KMS-11 (cell line): ENCODE measurements around the gene RBM23.
A peak's percentile ranks its signal among the peaks of the same experiment; 100 is the strongest.
"Not testable (repeated sequence)": the region's sequence is repeated elsewhere in the genome, so short reads cannot be mapped to it uniquely, and the experiment has no call there.

Source experiments
- H2AFZ ChIP-seq: fragments of 200-600 bp; sonication (generic); 2 replicates; pipeline ENCODE4 v1.6.1; 2016; ENCODE audit warnings: antibody characterized with exemption, mixed run types, low read depth
- H3K27ac ChIP-seq: fragments of 200-600 bp; sonication (generic); 2 replicates; pipeline ENCODE4 v1.6.1; 2016; ENCODE audit warnings: mild to moderate bottlenecking, mixed run types
- H3K27me3 ChIP-seq: fragments of 200-600 bp; sonication (generic); 2 replicates; pipeline ENCODE4 v1.6.1; 2017; ENCODE audit warnings: mild to moderate bottlenecking, low read depth, mixed run types, moderate library complexity; ENCODE audit not compliant: insufficient read depth
- H3K36me3 ChIP-seq: fragments of 200-600 bp; sonication (generic); 2 replicates; pipeline ENCODE4 v1.6.1; 2017; ENCODE audit warnings: mild to moderate bottlenecking, mixed run types; ENCODE audit not compliant: insufficient read depth
- H3K4me1 ChIP-seq: fragments of 200-600 bp; sonication (generic); 2 replicates; pipeline ENCODE4 v1.6.1; 2016; ENCODE audit warnings: mild to moderate bottlenecking, low read depth, mixed run types; ENCODE audit not compliant: poor library complexity, severe bottlenecking
- H3K4me2 ChIP-seq: fragments of 200-600 bp; sonication (generic); 2 replicates; pipeline ENCODE4 v1.7.0; 2016; ENCODE audit warnings: mild to moderate bottlenecking, mixed run types
- H3K4me3 ChIP-seq: fragments of 200-600 bp; sonication (generic); IDR thresholded peaks from 2 replicates; pipeline ENCODE4 v1.6.1; 2017; ENCODE audit warnings: low read depth, low read length, mixed read lengths; ENCODE audit not compliant: insufficient read depth
- H3K79me2 ChIP-seq: fragments of 200-600 bp; sonication (generic); 2 replicates; pipeline ENCODE4 v1.6.1; 2016; ENCODE audit warnings: low read depth, mixed run types; ENCODE audit not compliant: insufficient read depth
- H3K9ac ChIP-seq: fragments of 200-600 bp; sonication (generic); 2 replicates; pipeline ENCODE4 v1.6.1; 2016; ENCODE audit warnings: mild to moderate bottlenecking, mixed run types
- H4K20me1 ChIP-seq: fragments of 200-600 bp; sonication (generic); 2 replicates; pipeline ENCODE4 v1.6.1; 2016; ENCODE audit warnings: mild to moderate bottlenecking, mixed run types; ENCODE audit not compliant: insufficient read depth
- TF ChIP-seq, protein P1 (sequence below): fragments of 200-600 bp; sonication (generic); conservative IDR thresholded peaks from 2 replicates; pipeline ENCODE4 v1.6.1; 2017; ENCODE audit warnings: low read depth, mild to moderate bottlenecking, antibody characterized with exemption, low read length, moderate library complexity, mixed read lengths

The RBM23 gene

DNA sequence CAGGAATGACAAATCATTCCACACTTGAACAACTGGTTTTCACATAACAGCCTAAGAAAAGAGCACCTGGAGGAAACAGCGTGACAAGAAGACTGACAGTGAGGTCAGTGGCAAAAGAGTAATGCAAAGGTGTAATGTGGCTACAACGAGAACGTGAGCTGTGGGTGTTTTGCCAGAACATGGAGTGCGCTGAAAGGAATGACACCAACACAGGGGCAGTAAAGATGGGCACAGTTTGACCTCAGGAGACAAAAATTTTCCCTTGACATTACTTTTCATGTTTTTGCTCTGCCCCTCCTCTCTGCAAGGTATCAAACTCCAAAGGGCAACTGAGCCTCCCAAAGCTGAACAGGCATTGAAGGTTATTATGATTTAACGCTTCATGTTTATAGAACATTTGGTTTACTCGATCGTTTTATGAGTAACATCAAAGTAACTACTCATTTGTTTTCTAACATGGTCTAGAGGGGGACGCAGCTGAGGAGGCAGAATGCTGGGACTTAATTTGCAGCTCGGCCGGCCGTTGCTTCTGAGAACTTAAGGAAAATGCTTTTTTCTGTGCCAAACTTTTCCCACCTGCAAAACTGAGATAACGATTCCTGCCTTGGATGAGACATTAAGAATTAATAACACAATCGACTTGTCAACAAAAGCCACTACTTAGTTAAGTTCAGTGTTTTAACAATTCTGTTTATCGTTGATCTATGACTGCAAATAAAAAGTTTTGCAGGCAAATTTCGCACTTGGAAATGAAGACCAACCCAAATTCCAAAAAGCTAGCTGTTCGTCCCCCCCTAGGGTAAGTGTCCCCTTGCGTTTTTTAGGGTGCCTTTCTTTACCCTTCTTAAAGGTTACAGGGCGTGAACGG lies 37.0 kb upstream of the RBM23 start:
- no peaks in the 10 kb centered on the region for H3K79me2 ChIP-seq
- TF ChIP-seq, protein P1, sequence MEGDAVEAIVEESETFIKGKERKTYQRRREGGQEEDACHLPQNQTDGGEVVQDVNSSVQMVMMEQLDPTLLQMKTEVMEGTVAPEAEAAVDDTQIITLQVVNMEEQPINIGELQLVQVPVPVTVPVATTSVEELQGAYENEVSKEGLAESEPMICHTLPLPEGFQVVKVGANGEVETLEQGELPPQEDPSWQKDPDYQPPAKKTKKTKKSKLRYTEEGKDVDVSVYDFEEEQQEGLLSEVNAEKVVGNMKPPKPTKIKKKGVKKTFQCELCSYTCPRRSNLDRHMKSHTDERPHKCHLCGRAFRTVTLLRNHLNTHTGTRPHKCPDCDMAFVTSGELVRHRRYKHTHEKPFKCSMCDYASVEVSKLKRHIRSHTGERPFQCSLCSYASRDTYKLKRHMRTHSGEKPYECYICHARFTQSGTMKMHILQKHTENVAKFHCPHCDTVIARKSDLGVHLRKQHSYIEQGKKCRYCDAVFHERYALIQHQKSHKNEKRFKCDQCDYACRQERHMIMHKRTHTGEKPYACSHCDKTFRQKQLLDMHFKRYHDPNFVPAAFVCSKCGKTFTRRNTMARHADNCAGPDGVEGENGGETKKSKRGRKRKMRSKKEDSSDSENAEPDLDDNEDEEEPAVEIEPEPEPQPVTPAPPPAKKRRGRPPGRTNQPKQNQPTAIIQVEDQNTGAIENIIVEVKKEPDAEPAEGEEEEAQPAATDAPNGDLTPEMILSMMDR, result no peak
- H3K4me2 ChIP-seq, result peak overlapping the region; percentile 97
- peak overlapping the region; percentile 84 for H3K27ac ChIP-seq
- H2AFZ ChIP-seq, result peak overlapping the region; percentile 93
- H3K4me3 ChIP-seq, result no peak overlapping the region
- H4K20me1 ChIP-seq, result no peaks in the 10 kb centered on the region
- no peaks in the 10 kb centered on the region for H3K36me3 ChIP-seq
- H3K9ac ChIP-seq, result peak overlapping the region; percentile 93; the same call in 1 of the 2 replicates
- H3K27me3 ChIP-seq, result no peaks in the 10 kb centered on the region
- H3K4me1 ChIP-seq, result peaks cover 10% of the 10 kb centered on the region

DNA sequence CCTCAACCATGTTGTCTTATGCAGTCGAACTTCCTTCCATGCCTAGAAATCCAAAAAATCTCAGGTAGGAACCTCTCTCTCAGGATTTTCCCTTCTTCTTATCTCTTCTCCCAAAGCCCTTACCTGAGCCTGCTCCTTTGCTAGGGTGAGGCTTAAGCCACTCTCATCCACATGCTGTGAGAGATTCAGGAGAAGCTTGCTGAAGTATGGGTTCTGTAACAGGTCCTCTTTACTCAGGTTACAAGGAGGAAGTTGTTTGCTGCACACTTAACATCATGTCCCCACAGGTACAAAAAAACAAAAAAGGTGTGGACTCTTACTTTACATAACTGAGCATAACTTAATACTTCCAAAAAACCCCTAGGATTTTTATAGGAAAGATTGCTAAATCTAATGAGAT lies 33.5 kb upstream of the RBM23 start:
- Histone ChIP-seq H3K27me3 (no peaks in the 10 kb centered on the region), H3K4me2 (no peak overlapping the region), H4K20me1 (no peaks in the 10 kb centered on the region), H3K36me3 (no peaks in the 10 kb centered on the region), H3K4me1 (peaks cover 10% of the 10 kb centered on the region), H3K27ac (no peak overlapping the region), H3K4me3 (no peak overlapping the region), H3K79me2 (no peaks in the 10 kb centered on the region), H2AFZ (no peak overlapping the region), H3K9ac (no peak overlapping the region)
- TF ChIP-seq, protein P1, result no peak

DNA sequence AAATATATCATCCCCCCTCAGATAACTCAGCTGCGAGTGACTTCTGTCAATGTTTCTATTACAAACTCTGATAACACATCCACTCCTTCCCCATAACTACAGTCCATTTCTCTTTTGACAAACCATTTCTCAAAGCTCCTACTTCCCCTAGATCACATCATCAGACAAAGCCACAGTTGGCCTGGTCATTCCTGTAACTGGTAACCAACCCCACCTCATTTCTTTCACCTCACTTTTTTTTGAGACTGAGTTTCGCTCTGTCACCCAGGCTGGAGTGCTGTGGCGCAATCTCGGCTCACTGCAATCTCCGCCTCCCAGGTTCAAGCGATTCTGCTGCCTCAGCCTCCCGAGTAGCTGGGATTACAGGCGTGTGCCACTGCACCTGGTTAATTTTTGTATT lies 32.8 kb upstream of the RBM23 start:
- H3K4me1 ChIP-seq, H4K20me1 ChIP-seq, H3K27ac ChIP-seq, H3K36me3 ChIP-seq, H3K4me2 ChIP-seq, H2AFZ ChIP-seq, H3K4me3 ChIP-seq, H3K79me2 ChIP-seq, H3K9ac ChIP-seq, H3K27me3 ChIP-seq: not testable (repeated sequence)

DNA sequence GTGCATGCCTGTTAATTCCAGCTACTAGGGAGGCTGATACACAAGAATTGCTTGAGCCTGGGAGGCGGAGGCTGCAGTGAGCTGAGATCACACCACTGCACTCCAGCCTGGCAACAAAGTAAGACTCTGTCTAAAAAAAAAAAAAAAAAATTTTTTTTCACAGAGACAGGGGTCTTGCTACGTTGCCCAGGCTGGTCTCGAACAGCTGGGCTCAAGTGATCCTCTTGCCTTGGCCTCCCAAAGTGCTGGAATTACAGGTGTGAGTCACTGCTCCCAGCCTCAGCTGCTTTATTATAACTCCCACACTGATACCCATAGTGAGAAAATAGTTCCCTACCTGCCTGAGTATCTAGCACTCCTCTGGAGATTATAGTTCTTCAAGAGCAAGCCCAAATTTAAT lies 26.7 kb upstream of the RBM23 start:
- TF ChIP-seq, protein P1, result no peak
- no peak overlapping the region for H3K4me3 ChIP-seq
- H3K4me2 ChIP-seq, result no peak overlapping the region
- no peaks in the 10 kb centered on the region for H3K79me2 ChIP-seq
- no peak overlapping the region for H2AFZ ChIP-seq
- no peaks in the 10 kb centered on the region for H3K36me3 ChIP-seq
- no peaks in the 10 kb centered on the region for H3K4me1 ChIP-seq
- H3K27me3 ChIP-seq, result no peaks in the 10 kb centered on the region
- H4K20me1 ChIP-seq, result no peaks in the 10 kb centered on the region
- no peak overlapping the region for H3K27ac ChIP-seq
- no peak overlapping the region for H3K9ac ChIP-seq

DNA sequence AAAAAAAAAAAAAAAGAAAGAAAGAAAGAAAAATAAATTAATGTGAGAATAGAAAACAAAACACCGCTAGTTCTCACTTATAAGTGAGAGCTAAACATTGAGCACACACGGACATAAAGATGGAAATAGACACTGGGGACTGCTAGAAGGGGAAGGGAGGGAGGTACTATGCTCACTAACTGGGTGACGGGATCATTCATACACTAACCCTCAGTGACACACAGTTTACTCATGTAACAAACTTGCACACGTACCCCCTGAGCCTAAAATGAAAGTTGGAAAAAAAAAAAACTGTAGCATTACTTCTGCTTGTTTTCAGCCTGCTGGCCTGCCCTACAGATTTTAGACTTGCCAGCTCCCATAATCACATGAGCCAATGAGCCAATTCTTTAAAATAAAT lies 20.7 kb upstream of the RBM23 start:
- no peaks in the 10 kb centered on the region for H4K20me1 ChIP-seq
- no peaks in the 10 kb centered on the region for H3K36me3 ChIP-seq
- H3K27ac ChIP-seq, result no peak overlapping the region
- no peaks in the 10 kb centered on the region for H3K79me2 ChIP-seq
- TF ChIP-seq, protein P1, result no peak
- H3K4me1 ChIP-seq, result no peaks in the 10 kb centered on the region
- H3K27me3 ChIP-seq, result no peaks in the 10 kb centered on the region
- no peak overlapping the region for H3K4me2 ChIP-seq
- H3K4me3 ChIP-seq, result no peak overlapping the region
- no peak overlapping the region for H2AFZ ChIP-seq
- H3K9ac ChIP-seq, result no peak overlapping the region
